GM23338 (cell line): Measurements from ENCODE around the gene EPHX1. TPM values are rescaled to one million over a fixed set of nuclear protein-coding genes. Genes with fewer than 3 reads are reported as not detected.
"Not testable (repeated sequence)": the region's sequence is repeated elsewhere in the genome, so short reads cannot be mapped to it uniquely, and the experiment has no call there.

Experiments used
- ATAC-seq: fragments of 200-7000 bp; cut with Tn5 transposase; 3 replicates; pipeline ENCODE4 v1.9.1; 2020
- DNase-seq: peaks from one replicate; pipeline ENCODE4 v3.0.0-alpha.2; 2015; ENCODE audit warnings: low spot score
- H2AFZ ChIP-seq: fragments of 200-600 bp; sonication (generic); 2 replicates; pipeline ENCODE4 v1.8.0; 2016; ENCODE audit warnings: antibody characterized with exemption, mild to moderate bottlenecking, moderate library complexity
- H3F3A ChIP-seq: fragments of 200-600 bp; sonication (generic); replicated peaks from 2 replicates; pipeline ENCODE4 v1.8.0; 2017; ENCODE audit warnings: antibody characterized with exemption, mixed run types, low read depth
- H3K27ac ChIP-seq: fragments of 200-600 bp; sonication (generic); 2 replicates; pipeline ENCODE4 v1.6.1; 2016; ENCODE audit warnings: low read depth
- H3K27me3 ChIP-seq: fragments of 200-600 bp; sonication (generic); 2 replicates; pipeline ENCODE4 v1.8.0; 2016; ENCODE audit warnings: mild to moderate bottlenecking, mixed run types, moderate library complexity; ENCODE audit not compliant: insufficient read depth
- H3K36me3 ChIP-seq: fragments of 200-600 bp; sonication (generic); 2 replicates; pipeline ENCODE4 v1.8.0; 2016; ENCODE audit warnings: mild to moderate bottlenecking; ENCODE audit not compliant: insufficient read depth
- H3K4me1 ChIP-seq: fragments of 200-600 bp; sonication (generic); 2 replicates; pipeline ENCODE4 v1.8.0; 2016; ENCODE audit warnings: mild to moderate bottlenecking, moderate library complexity; ENCODE audit not compliant: insufficient read depth
- H3K4me2 ChIP-seq: fragments of 200-600 bp; sonication (generic); 2 replicates; pipeline ENCODE4 v1.7.1; 2017; ENCODE audit warnings: mixed run types
- H3K4me3 ChIP-seq: fragments of 200-600 bp; sonication (generic); 2 replicates; pipeline ENCODE4 v1.6.1; 2016; ENCODE audit warnings: mixed run types
- H3K79me2 ChIP-seq: fragments of 200-600 bp; sonication (generic); replicated peaks from 2 replicates; pipeline ENCODE4 v1.8.0; 2017; ENCODE audit warnings: mild to moderate bottlenecking; ENCODE audit not compliant: insufficient read depth
- H3K9me2 ChIP-seq: fragments of 200-600 bp; sonication (generic); 2 replicates; pipeline ENCODE4 v1.8.0; 2017; ENCODE audit not compliant: insufficient read depth
- H4K20me1 ChIP-seq: fragments of 200-600 bp; sonication (generic); replicated peaks from 2 replicates; pipeline ENCODE4 v1.8.0; 2017; ENCODE audit warnings: mild to moderate bottlenecking; ENCODE audit not compliant: insufficient read depth
- H3K27ac Mint-ChIP-seq: 2 replicates; pipeline ENCODE4 v1.8.0; 2020; ENCODE audit warnings: inconsistent platforms, mild to moderate bottlenecking, moderate library complexity, mixed read lengths
- H3K27me3 Mint-ChIP-seq: 3 replicates; pipeline ENCODE4 v1.8.0; 2022; ENCODE audit warnings: low read depth, mild to moderate bottlenecking, moderate library complexity, mixed read lengths, inconsistent platforms; ENCODE audit not compliant: insufficient read depth, poor library complexity
- H3K36me3 Mint-ChIP-seq: 3 replicates; pipeline ENCODE4 v1.8.0; 2021; ENCODE audit warnings: low read depth, mild to moderate bottlenecking, inconsistent platforms, moderate library complexity, mixed read lengths
- H3K4me1 Mint-ChIP-seq: 3 replicates; pipeline ENCODE4 v1.8.0; 2020; ENCODE audit warnings: mild to moderate bottlenecking, inconsistent platforms, mixed read lengths
- H3K4me3 Mint-ChIP-seq: 3 replicates; pipeline ENCODE4 v1.8.0; 2021; ENCODE audit warnings: moderate library complexity, mild to moderate bottlenecking, inconsistent platforms, mixed read lengths
- H3K9me3 Mint-ChIP-seq: 3 replicates; pipeline ENCODE4 v1.8.0; 2020; ENCODE audit warnings: moderate library complexity, mild to moderate bottlenecking, inconsistent platforms, mixed read lengths
- CREB1 ChIP-seq: fragments of 250-450 bp; sonication (Bioruptor Pico); IDR thresholded peaks from 2 replicates; pipeline ENCODE4 v1.5.0; 2020; ENCODE audit warnings: low read depth, mild to moderate bottlenecking, moderate library complexity
- EZH2 ChIP-seq: fragments of 200-600 bp; sonication (generic); IDR thresholded peaks from one replicate; pipeline ENCODE4 v1.8.0; 2017; ENCODE audit warnings: antibody characterized with exemption, mild to moderate bottlenecking, low read depth; ENCODE audit not compliant: unreplicated experiment
- EZH2phosphoT487 ChIP-seq: fragments of 200-600 bp; sonication (generic); IDR thresholded peaks from one replicate; pipeline ENCODE4 v1.8.1; 2018; ENCODE audit warnings: antibody characterized with exemption; ENCODE audit not compliant: unreplicated experiment
- JUNB ChIP-seq: IDR thresholded peaks from one replicate; pipeline ENCODE4 v1.6.1; 2016; ENCODE audit warnings: antibody characterized with exemption; ENCODE audit not compliant: unreplicated experiment
- POLR2AphosphoS5 ChIP-seq: IDR thresholded peaks from 2 replicates; pipeline ENCODE4 v1.6.1; 2016; ENCODE audit warnings: antibody characterized with exemption, low read depth
- STAT1 ChIP-seq: IDR thresholded peaks from one replicate; pipeline ENCODE4 v1.6.1; 2016; ENCODE audit warnings: antibody characterized with exemption; ENCODE audit not compliant: unreplicated experiment
- ZNF114 ChIP-seq: fragments of 250-450 bp; sonication (Bioruptor Pico); IDR thresholded peaks from 2 replicates; pipeline ENCODE4 v1.5.0; 2020; ENCODE audit warnings: mild to moderate bottlenecking, moderate library complexity
- polyA plus RNA-seq: library from polyadenylated mRNA; unstranded; fragments of >200 nt; fragmentation: Nextera tagmentation; extraction: Ambion mirVana; gene quantifications from 2 replicates; pipeline ENCODE4 v1.2.1, GENCODE V29; 2016
- total RNA-seq: library from RNA; depleted of rRNA; stranded (reverse); fragments of >200 nt; shearing (Covaris generic); gene quantifications from 2 replicates; pipeline ENCODE4 v1.2.3, GENCODE V29; 2014
- TF ChIP-seq, protein P1 (sequence below): IDR thresholded peaks from 2 replicates; pipeline ENCODE4 v1.6.1; 2016; ENCODE audit warnings: antibody characterized with exemption
- TF ChIP-seq, protein P2 (sequence below): fragments of 250-450 bp; sonication (Bioruptor Pico); IDR thresholded peaks from 2 replicates; pipeline ENCODE4 v1.5.0; 2020; ENCODE audit warnings: mild to moderate bottlenecking, moderate library complexity
- TF ChIP-seq, protein P3 (sequence below), 2 experiments: fragments of 200-600 bp in 1 of 2; sonication (generic) in 1 of 2; conservative IDR thresholded peaks; 2 replicates each; pipeline versions ENCODE4 v1.5.1 to v1.6.1; 2016 to 2017; ENCODE audit warnings: antibody characterized with exemption in 2 of 2, low read depth in 2 of 2, mild to moderate bottlenecking in 2 of 2, moderate library complexity in 1 of 2
- TF ChIP-seq, protein P4 (sequence below): IDR thresholded peaks from one replicate; pipeline ENCODE4 v1.6.1; 2018; ENCODE audit warnings: antibody characterized with exemption; ENCODE audit not compliant: unreplicated experiment

Gene EPHX1
- total and polyA plus RNA-seq, 2 experiments from 2014 or later = 15.3 to 46.5 TPM

DNA sequence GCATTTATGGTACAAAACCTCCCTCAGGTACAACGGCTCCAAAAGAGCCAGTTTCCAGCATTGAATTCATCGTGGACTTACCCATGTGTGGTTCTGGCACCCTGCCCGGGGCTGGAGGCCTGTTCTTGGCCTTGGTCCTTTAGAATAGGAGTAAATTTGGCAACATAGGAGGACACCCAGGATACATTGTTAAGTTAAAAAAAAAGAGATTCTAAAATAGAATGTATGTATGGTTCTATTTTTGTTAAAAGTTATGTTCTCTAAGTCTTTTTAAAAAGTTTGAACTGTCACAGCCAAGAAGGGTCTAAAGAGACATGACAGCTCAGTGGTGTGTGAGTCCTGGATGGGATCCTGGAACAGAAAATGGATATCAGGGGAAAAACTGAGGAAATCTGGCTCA is 25.9 kb downstream of the EPHX1 start:
- ATAC-seq (no peak), DNase-seq (no peak)
- peaks cover 53% of the 10 kb centered on the region for H3K36me3 Mint-ChIP-seq
- H3K9me3 Mint-ChIP-seq = no peaks in the 10 kb centered on the region; the same call in 1 of the 3 replicates
- no peaks in the 10 kb centered on the region for H3K4me1 Mint-ChIP-seq
- peaks cover 4% of the 10 kb centered on the region; the same call in 1 of the 2 replicates for H3F3A ChIP-seq
- H2AFZ ChIP-seq = no peak overlapping the region
- no peak overlapping the region for H3K27ac ChIP-seq
- no peak overlapping the region for H3K4me3 ChIP-seq
- no peak overlapping the region for H3K4me3 Mint-ChIP-seq
- no peak overlapping the region for H3K4me2 ChIP-seq
- peaks cover 20% of the 10 kb centered on the region for H3K36me3 ChIP-seq
- H3K79me2 ChIP-seq = no peaks in the 10 kb centered on the region
- H3K9me2 ChIP-seq = no peaks in the 10 kb centered on the region
- H3K4me1 ChIP-seq = no peaks in the 10 kb centered on the region
- H4K20me1 ChIP-seq = peaks cover 10% of the 10 kb centered on the region; the same call in 1 of the 2 replicates
- no peak overlapping the region for H3K27ac Mint-ChIP-seq
- no peaks in the 10 kb centered on the region for H3K27me3 ChIP-seq
- H3K27me3 Mint-ChIP-seq = peaks cover 12% of the 10 kb centered on the region
- TF ChIP-seq EZH2 (no peak), ZNF114 (CRISPR knock-in tag) (no peak), POLR2AphosphoS5 (no peak), STAT1 (no peak), EZH2phosphoT487 (no peak), JUNB (no peak), CREB1 (CRISPR knock-in tag) (no peak)
- TF ChIP-seq, protein P1, sequence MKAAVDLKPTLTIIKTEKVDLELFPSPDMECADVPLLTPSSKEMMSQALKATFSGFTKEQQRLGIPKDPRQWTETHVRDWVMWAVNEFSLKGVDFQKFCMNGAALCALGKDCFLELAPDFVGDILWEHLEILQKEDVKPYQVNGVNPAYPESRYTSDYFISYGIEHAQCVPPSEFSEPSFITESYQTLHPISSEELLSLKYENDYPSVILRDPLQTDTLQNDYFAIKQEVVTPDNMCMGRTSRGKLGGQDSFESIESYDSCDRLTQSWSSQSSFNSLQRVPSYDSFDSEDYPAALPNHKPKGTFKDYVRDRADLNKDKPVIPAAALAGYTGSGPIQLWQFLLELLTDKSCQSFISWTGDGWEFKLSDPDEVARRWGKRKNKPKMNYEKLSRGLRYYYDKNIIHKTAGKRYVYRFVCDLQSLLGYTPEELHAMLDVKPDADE = no peak
- TF ChIP-seq, protein P2, sequence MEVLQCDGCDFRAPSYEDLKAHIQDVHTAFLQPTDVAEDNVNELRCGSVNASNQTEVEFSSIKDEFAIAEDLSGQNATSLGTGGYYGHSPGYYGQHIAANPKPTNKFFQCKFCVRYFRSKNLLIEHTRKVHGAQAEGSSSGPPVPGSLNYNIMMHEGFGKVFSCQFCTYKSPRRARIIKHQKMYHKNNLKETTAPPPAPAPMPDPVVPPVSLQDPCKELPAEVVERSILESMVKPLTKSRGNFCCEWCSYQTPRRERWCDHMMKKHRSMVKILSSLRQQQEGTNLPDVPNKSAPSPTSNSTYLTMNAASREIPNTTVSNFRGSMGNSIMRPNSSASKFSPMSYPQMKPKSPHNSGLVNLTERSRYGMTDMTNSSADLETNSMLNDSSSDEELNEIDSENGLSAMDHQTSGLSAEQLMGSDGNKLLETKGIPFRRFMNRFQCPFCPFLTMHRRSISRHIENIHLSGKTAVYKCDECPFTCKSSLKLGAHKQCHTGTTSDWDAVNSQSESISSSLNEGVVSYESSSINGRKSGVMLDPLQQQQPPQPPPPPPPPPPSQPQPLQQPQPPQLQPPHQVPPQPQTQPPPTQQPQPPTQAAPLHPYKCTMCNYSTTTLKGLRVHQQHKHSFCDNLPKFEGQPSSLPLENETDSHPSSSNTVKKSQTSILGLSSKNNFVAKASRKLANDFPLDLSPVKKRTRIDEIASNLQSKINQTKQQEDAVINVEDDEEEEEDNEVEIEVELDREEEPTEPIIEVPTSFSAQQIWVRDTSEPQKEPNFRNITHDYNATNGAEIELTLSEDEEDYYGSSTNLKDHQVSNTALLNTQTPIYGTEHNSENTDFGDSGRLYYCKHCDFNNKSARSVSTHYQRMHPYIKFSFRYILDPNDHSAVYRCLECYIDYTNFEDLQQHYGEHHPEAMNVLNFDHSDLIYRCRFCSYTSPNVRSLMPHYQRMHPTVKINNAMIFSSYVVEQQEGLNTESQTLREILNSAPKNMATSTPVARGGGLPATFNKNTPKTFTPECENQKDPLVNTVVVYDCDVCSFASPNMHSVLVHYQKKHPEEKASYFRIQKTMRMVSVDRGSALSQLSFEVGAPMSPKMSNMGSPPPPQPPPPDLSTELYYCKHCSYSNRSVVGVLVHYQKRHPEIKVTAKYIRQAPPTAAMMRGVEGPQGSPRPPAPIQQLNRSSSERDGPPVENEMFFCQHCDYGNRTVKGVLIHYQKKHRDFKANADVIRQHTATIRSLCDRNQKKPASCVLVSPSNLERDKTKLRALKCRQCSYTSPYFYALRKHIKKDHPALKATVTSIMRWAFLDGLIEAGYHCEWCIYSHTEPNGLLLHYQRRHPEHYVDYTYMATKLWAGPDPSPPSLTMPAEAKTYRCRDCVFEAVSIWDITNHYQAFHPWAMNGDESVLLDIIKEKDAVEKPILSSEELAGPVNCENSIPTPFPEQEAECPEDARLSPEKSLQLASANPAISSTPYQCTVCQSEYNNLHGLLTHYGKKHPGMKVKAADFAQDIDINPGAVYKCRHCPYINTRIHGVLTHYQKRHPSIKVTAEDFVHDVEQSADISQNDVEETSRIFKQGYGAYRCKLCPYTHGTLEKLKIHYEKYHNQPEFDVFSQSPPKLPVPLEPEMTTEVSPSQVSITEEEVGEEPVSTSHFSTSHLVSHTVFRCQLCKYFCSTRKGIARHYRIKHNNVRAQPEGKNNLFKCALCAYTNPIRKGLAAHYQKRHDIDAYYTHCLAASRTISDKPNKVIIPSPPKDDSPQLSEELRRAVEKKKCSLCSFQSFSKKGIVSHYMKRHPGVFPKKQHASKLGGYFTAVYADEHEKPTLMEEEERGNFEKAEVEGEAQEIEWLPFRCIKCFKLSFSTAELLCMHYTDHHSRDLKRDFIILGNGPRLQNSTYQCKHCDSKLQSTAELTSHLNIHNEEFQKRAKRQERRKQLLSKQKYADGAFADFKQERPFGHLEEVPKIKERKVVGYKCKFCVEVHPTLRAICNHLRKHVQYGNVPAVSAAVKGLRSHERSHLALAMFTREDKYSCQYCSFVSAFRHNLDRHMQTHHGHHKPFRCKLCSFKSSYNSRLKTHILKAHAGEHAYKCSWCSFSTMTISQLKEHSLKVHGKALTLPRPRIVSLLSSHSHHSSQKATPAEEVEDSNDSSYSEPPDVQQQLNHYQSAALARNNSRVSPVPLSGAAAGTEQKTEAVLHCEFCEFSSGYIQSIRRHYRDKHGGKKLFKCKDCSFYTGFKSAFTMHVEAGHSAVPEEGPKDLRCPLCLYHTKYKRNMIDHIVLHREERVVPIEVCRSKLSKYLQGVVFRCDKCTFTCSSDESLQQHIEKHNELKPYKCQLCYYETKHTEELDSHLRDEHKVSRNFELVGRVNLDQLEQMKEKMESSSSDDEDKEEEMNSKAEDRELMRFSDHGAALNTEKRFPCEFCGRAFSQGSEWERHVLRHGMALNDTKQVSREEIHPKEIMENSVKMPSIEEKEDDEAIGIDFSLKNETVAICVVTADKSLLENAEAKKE (CRISPR knock-in tag) = no peak
- TF ChIP-seq, protein P3, sequence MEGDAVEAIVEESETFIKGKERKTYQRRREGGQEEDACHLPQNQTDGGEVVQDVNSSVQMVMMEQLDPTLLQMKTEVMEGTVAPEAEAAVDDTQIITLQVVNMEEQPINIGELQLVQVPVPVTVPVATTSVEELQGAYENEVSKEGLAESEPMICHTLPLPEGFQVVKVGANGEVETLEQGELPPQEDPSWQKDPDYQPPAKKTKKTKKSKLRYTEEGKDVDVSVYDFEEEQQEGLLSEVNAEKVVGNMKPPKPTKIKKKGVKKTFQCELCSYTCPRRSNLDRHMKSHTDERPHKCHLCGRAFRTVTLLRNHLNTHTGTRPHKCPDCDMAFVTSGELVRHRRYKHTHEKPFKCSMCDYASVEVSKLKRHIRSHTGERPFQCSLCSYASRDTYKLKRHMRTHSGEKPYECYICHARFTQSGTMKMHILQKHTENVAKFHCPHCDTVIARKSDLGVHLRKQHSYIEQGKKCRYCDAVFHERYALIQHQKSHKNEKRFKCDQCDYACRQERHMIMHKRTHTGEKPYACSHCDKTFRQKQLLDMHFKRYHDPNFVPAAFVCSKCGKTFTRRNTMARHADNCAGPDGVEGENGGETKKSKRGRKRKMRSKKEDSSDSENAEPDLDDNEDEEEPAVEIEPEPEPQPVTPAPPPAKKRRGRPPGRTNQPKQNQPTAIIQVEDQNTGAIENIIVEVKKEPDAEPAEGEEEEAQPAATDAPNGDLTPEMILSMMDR (conservative IDR thresholded peaks at IDR 0.05; ENCODE audit: low read depth in 2 of 2) = no peak
- TF ChIP-seq, protein P4, sequence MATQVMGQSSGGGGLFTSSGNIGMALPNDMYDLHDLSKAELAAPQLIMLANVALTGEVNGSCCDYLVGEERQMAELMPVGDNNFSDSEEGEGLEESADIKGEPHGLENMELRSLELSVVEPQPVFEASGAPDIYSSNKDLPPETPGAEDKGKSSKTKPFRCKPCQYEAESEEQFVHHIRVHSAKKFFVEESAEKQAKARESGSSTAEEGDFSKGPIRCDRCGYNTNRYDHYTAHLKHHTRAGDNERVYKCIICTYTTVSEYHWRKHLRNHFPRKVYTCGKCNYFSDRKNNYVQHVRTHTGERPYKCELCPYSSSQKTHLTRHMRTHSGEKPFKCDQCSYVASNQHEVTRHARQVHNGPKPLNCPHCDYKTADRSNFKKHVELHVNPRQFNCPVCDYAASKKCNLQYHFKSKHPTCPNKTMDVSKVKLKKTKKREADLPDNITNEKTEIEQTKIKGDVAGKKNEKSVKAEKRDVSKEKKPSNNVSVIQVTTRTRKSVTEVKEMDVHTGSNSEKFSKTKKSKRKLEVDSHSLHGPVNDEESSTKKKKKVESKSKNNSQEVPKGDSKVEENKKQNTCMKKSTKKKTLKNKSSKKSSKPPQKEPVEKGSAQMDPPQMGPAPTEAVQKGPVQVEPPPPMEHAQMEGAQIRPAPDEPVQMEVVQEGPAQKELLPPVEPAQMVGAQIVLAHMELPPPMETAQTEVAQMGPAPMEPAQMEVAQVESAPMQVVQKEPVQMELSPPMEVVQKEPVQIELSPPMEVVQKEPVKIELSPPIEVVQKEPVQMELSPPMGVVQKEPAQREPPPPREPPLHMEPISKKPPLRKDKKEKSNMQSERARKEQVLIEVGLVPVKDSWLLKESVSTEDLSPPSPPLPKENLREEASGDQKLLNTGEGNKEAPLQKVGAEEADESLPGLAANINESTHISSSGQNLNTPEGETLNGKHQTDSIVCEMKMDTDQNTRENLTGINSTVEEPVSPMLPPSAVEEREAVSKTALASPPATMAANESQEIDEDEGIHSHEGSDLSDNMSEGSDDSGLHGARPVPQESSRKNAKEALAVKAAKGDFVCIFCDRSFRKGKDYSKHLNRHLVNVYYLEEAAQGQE = no peak

DNA sequence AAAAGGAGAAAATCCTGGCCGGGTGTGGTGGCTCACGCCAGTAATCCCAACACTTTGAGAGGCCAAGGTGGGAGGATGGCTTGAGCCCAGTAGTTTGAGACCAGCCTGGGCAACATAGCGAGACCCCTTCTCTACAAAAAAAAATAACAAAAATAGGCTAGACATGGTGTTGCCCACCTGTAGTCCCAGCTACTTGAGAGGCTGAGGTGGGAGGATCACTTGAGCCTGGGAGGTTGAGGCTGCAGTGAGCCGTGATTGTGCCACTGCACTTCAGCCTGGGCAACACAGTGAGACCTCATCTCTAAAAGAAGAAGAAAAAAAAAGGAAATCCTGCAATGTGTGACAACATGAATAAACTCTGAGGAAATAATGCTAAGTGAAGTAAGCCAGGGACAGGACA is 26.4 kb downstream of the EPHX1 start:
- H3K4me1 Mint-ChIP-seq, DNase-seq, H2AFZ ChIP-seq, H3F3A ChIP-seq, H3K4me3 ChIP-seq, ATAC-seq, H3K9me2 ChIP-seq, H3K4me1 ChIP-seq, H3K27me3 ChIP-seq, H3K4me3 Mint-ChIP-seq, H3K4me2 ChIP-seq, H3K27ac ChIP-seq, H3K27ac Mint-ChIP-seq, H3K79me2 ChIP-seq, H3K9me3 Mint-ChIP-seq: not testable (repeated sequence)
- Mint-ChIP-seq H3K36me3 (peaks cover 52% of the 10 kb centered on the region), H3K27me3 (peaks cover 11% of the 10 kb centered on the region)
- peaks cover 10% of the 10 kb centered on the region; the same call in 1 of the 2 replicates for H4K20me1 ChIP-seq
- peaks cover 16% of the 10 kb centered on the region for H3K36me3 ChIP-seq
